Sigmoid colon (tissue), 4 donors: ENCODE results near the gene PCDHGA11.

Source experiments
- EP300 ChIP-seq, 4 donors: sonication (generic); formaldehyde crosslinking; IDR thresholded peaks; one replicate each; pipeline ENCODE4 v1.6.1; 2017; ENCODE audit warnings: antibody characterized with exemption in 4 of 4
- POLR2A ChIP-seq, 2 donors: fragments of 450-650 bp; IDR thresholded peaks; one replicate each; pipeline ENCODE4 v1.6.1; 2016; ENCODE audit warnings: antibody characterized with exemption in 2 of 2, mild to moderate bottlenecking in 2 of 2, moderate library complexity in 2 of 2
- POLR2AphosphoS5 ChIP-seq, 4 donors: sonication (generic); formaldehyde crosslinking; IDR thresholded peaks; one replicate each; pipeline ENCODE4 v1.6.1; 2017; ENCODE audit warnings: antibody characterized with exemption in 4 of 4
- TF ChIP-seq, protein P1 (sequence below), 4 experiments: fragments of 450-650 bp in 3 of 4; fragments of 200-600 bp in 1 of 4; IDR thresholded peaks; one replicate each; pipeline ENCODE4 v1.5.1; 2016 to 2019; ENCODE audit warnings: antibody characterized with exemption in 4 of 4, mild to moderate bottlenecking in 3 of 4, moderate library complexity in 2 of 4

- TF ChIP-seq POLR2AphosphoS5 (IDR thresholded peaks at IDR 0.05) (no peak), EP300 (IDR thresholded peaks at IDR 0.05) (no peak), POLR2A (IDR thresholded peaks at IDR 0.05) (no peak)
- TF ChIP-seq, protein P1, sequence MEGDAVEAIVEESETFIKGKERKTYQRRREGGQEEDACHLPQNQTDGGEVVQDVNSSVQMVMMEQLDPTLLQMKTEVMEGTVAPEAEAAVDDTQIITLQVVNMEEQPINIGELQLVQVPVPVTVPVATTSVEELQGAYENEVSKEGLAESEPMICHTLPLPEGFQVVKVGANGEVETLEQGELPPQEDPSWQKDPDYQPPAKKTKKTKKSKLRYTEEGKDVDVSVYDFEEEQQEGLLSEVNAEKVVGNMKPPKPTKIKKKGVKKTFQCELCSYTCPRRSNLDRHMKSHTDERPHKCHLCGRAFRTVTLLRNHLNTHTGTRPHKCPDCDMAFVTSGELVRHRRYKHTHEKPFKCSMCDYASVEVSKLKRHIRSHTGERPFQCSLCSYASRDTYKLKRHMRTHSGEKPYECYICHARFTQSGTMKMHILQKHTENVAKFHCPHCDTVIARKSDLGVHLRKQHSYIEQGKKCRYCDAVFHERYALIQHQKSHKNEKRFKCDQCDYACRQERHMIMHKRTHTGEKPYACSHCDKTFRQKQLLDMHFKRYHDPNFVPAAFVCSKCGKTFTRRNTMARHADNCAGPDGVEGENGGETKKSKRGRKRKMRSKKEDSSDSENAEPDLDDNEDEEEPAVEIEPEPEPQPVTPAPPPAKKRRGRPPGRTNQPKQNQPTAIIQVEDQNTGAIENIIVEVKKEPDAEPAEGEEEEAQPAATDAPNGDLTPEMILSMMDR (IDR thresholded peaks at IDR 0.05) = no peak
Measured at GRCh38 chr5:141399555-141400258, 21.1 kb upstream of the PCDHGA11 start.
